Neural progenitor cell (in vitro differentiated cells): ENCODE measurements around the gene ISCA2.

Experiments used
- EZH2 ChIP-seq: fragments of 200-600 bp; sonication (generic); IDR thresholded peaks from 2 replicates; pipeline ENCODE4 v1.6.1; 2017; ENCODE audit warnings: antibody characterized with exemption, mild to moderate bottlenecking, moderate library complexity
- EZH2phosphoT487 ChIP-seq: fragments of 200-600 bp; sonication (generic); IDR thresholded peaks from 2 replicates; pipeline ENCODE4 v1.6.1; 2017; ENCODE audit warnings: antibody characterized with exemption
- TF ChIP-seq, protein P1 (sequence below): fragments of 200-600 bp; sonication (generic); IDR thresholded peaks from 2 replicates; pipeline ENCODE4 v1.5.1; 2017; ENCODE audit warnings: antibody characterized with exemption, mild to moderate bottlenecking

- TF ChIP-seq, protein P1, sequence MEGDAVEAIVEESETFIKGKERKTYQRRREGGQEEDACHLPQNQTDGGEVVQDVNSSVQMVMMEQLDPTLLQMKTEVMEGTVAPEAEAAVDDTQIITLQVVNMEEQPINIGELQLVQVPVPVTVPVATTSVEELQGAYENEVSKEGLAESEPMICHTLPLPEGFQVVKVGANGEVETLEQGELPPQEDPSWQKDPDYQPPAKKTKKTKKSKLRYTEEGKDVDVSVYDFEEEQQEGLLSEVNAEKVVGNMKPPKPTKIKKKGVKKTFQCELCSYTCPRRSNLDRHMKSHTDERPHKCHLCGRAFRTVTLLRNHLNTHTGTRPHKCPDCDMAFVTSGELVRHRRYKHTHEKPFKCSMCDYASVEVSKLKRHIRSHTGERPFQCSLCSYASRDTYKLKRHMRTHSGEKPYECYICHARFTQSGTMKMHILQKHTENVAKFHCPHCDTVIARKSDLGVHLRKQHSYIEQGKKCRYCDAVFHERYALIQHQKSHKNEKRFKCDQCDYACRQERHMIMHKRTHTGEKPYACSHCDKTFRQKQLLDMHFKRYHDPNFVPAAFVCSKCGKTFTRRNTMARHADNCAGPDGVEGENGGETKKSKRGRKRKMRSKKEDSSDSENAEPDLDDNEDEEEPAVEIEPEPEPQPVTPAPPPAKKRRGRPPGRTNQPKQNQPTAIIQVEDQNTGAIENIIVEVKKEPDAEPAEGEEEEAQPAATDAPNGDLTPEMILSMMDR: no peak
- TF ChIP-seq EZH2 (no peak), EZH2phosphoT487 (no peak)
Observed at GRCh38 chr14:74469548-74470518, 23.7 kb upstream of the ISCA2 start.
